ENCODE data around the gene HINT2. TPM values are rescaled to one million over a fixed set of nuclear protein-coding genes. Genes with fewer than 3 reads are reported as not detected.

Gene HINT2
- total and polyA plus RNA-seq, 2 donors (not counting 1 experiment from before 2014, with no cell fraction given), result 31.9 to 33.6 TPM

GRCh38 chr9:35766997-35767396, 47.8 kb downstream of the HINT2 start:
- H3K9me3 ChIP-seq (ENCODE audit: control extremely low read depth in 1 of 3, control insufficient read depth in 2 of 3, insufficient read depth in 1 of 3, low read length in 2 of 3), result peaks cover 0 to 2% (median 0%) of the 10 kb centered on the region in 3 donors
- H3K4me3 ChIP-seq (ENCODE audit: control extremely low read depth in 1 of 5, extremely low read depth in 1 of 5, insufficient read depth in 1 of 5, low read depth in 2 of 5, low read length in 4 of 5), result no peak overlapping the region
- no peak for DNase-seq
- H3K4me1 ChIP-seq (ENCODE audit: control insufficient read depth in 2 of 2, insufficient read depth in 2 of 2, low read length in 2 of 2), result no peaks in the 10 kb centered on the region
- CTCF ChIA-PET, result interaction anchor here (1.0 kb wide), 1 partner anchor 9 kb away, joined by 3 read pairs; no protein-coding TSS in a partner anchor
- intact Hi-C loops (cut with micrococcal nuclease), result no loop called here
- peaks cover 15% of the 10 kb centered on the region for H3K4me1 Mint-ChIP-seq
- peaks cover 2 to 12% of the 10 kb centered on the region in 2 experiments for H3K36me3 ChIP-seq (replicated peaks in 1 of 2; ENCODE audit: control extremely low read depth in 1 of 2, control insufficient read depth in 1 of 2, extremely low read depth in 1 of 2, insufficient read depth in 2 of 2, low read length in 1 of 2)
- H3K4me3 Mint-ChIP-seq, result no peak overlapping the region
- POLR2A ChIA-PET, result interaction anchor here (0.7 kb wide), 2 partner anchors 8 to 23 kb away, joined by 7 to 11 read pairs; no protein-coding TSS in a partner anchor
- no peaks in the 10 kb centered on the region for H3K27me3 Mint-ChIP-seq
- H3K27me3 ChIP-seq (replicated peaks in 1 of 4; ENCODE audit: control extremely low read depth in 1 of 4, control insufficient read depth in 3 of 4, insufficient read depth in 4 of 4, low read length in 3 of 4), result no peaks in the 10 kb centered on the region
- no peak overlapping the region for H3K9ac ChIP-seq (ENCODE audit: low read length)
- no peak overlapping the region for H3K27ac ChIP-seq (ENCODE audit: low read length in 2 of 2)
- H3K4me2 ChIP-seq (replicated peaks; ENCODE audit: low read depth, low read length, poor library complexity, severe bottlenecking), result no peak overlapping the region
- H3K27ac Mint-ChIP-seq, result no peak overlapping the region
- ATAC-seq (ENCODE audit: low read depth), result no peak
- WGBS (ENCODE audit: insufficient coverage), result no CpG with 5 or more reads among the region's 2 CpGs
- H3K79me2 ChIP-seq (ENCODE audit: control insufficient read depth, insufficient read depth, low read length), result peaks cover 85% of the 10 kb centered on the region
- no peak overlapping the region for H2AFZ ChIP-seq (ENCODE audit: insufficient read depth, low read depth, low read length, poor library complexity, severe bottlenecking)
- no peak for TF ChIP-seq EZH2 (IDR thresholded peaks at IDR 0.05; ENCODE audit: borderline replicate concordance, insufficient read depth, low read depth, low read length, poor library complexity, severe bottlenecking)
- no peak for TF ChIP-seq CTCF (IDR thresholded peaks at IDR 0.05)
- H3K9me3 Mint-ChIP-seq (ENCODE audit: insufficient read depth), result no peaks in the 10 kb centered on the region
- peaks cover 61% of the 10 kb centered on the region for H4K20me1 ChIP-seq (ENCODE audit: control insufficient read depth, insufficient read depth, low read length, poor library complexity, severe bottlenecking)

- H3K9ac ChIP-seq (ENCODE audit: low read length), result no peak overlapping the region
- peaks cover 5 to 7% of the 10 kb centered on the region in 2 donors for H3K4me1 ChIP-seq (ENCODE audit: control insufficient read depth in 2 of 2, insufficient read depth in 2 of 2, low read length in 2 of 2)
- H3K27me3 Mint-ChIP-seq, result no peaks in the 10 kb centered on the region
- peaks cover 40% of the 10 kb centered on the region for H3K4me1 Mint-ChIP-seq
- H2AFZ ChIP-seq (ENCODE audit: insufficient read depth, low read depth, low read length, poor library complexity, severe bottlenecking), result no peak overlapping the region
- intact Hi-C loops (cut with micrococcal nuclease), result no loop called here
- peaks cover 35% of the 10 kb centered on the region for H4K20me1 ChIP-seq (ENCODE audit: control insufficient read depth, insufficient read depth, low read length, poor library complexity, severe bottlenecking)
- H3K27me3 ChIP-seq (replicated peaks in 1 of 4; ENCODE audit: control extremely low read depth in 1 of 4, control insufficient read depth in 3 of 4, insufficient read depth in 4 of 4, low read length in 3 of 4), result no peaks in the 10 kb centered on the region
- peaks cover under 1 to 10% of the 10 kb centered on the region in 2 experiments for H3K36me3 ChIP-seq (replicated peaks in 1 of 2; ENCODE audit: control extremely low read depth in 1 of 2, control insufficient read depth in 1 of 2, extremely low read depth in 1 of 2, insufficient read depth in 2 of 2, low read length in 1 of 2)
- H3K4me3 Mint-ChIP-seq, result no peak overlapping the region
- TF ChIP-seq CTCF (IDR thresholded peaks at IDR 0.05) (no peak), EZH2 (IDR thresholded peaks at IDR 0.05; ENCODE audit: borderline replicate concordance, insufficient read depth, low read depth, low read length, poor library complexity, severe bottlenecking) (no peak)
- DNase-seq (no peak), ATAC-seq (ENCODE audit: low read depth) (no peak)
- no peak overlapping the region for H3K4me2 ChIP-seq (replicated peaks; ENCODE audit: low read depth, low read length, poor library complexity, severe bottlenecking)
- ChIA-PET CTCF (interaction anchor here (1.8 kb wide), 1 partner anchor 26 kb away, joined by 6 read pairs; no protein-coding TSS in a partner anchor), POLR2A (no interaction called here)
- no peak overlapping the region for H3K27ac ChIP-seq (ENCODE audit: low read length in 2 of 2)
- no peak overlapping the region for H3K4me3 ChIP-seq (ENCODE audit: control extremely low read depth in 1 of 5, extremely low read depth in 1 of 5, insufficient read depth in 1 of 5, low read depth in 2 of 5, low read length in 4 of 5)
- peaks cover 88% of the 10 kb centered on the region for H3K79me2 ChIP-seq (ENCODE audit: control insufficient read depth, insufficient read depth, low read length)
- H3K27ac Mint-ChIP-seq, result no peak overlapping the region
- no peaks in the 10 kb centered on the region for H3K9me3 Mint-ChIP-seq (ENCODE audit: insufficient read depth)
- peaks cover 0 to 2% (median 0%) of the 10 kb centered on the region in 3 donors for H3K9me3 ChIP-seq (ENCODE audit: control extremely low read depth in 1 of 3, control insufficient read depth in 2 of 3, insufficient read depth in 1 of 3, low read length in 2 of 3)
- WGBS (ENCODE audit: insufficient coverage), result no CpG with 5 or more reads among the region's 1 CpG
These were observed 51.0 kb downstream of the HINT2 start for GRCh38 chr9:35763803-35764202.

Data from B cell (primary cell).